HEK293T (cell line): ENCODE data around the gene AMPD3.

Experiments used
- ARNT ChIP-seq: fragments of 450-650 bp; IDR thresholded peaks from 2 replicates; pipeline ENCODE4 v1.6.1; 2017; ENCODE audit warnings: mild to moderate bottlenecking
- ELF4 ChIP-seq: fragments of 450-650 bp; IDR thresholded peaks from 2 replicates; pipeline ENCODE4 v1.6.1; 2017; ENCODE audit warnings: antibody characterized with exemption
- SP1 ChIP-seq: fragments of 450-650 bp; IDR thresholded peaks from 2 replicates; pipeline ENCODE4 v1.6.1; 2017
- SUZ12 ChIP-seq: fragments of 450-650 bp; IDR thresholded peaks from 2 replicates; pipeline ENCODE4 v1.6.1; 2016; ENCODE audit warnings: mild to moderate bottlenecking

- no peak for TF ChIP-seq SUZ12
- TF ChIP-seq ELF4: no peak
- TF ChIP-seq SP1: no peak
- TF ChIP-seq ARNT: no peak
These were observed 4.3 kb upstream of the AMPD3 start for GRCh38 chr11:10450462-10451425.
